Naive thymus-derived CD4-positive, alpha-beta T cell (primary cell): ENCODE results near the gene GOLGA3. TPM values are rescaled to one million over a fixed set of nuclear protein-coding genes. Genes with fewer than 3 reads are reported as not detected.
A peak's percentile ranks its signal among the peaks of the same experiment; 100 is the strongest.

ENCODE experiments used
- ATAC-seq: fragments of 150-1000 bp; cut with Tn5 transposase; 2 replicates; pipeline ENCODE4 v1.10.0; 2021; ENCODE audit warnings: mild to moderate bottlenecking, moderate library complexity
- CTCF ChIA-PET: fragments of 350-600 bp; sonication (Branson Sonifier 250); formaldehyde crosslinking; loops from one replicate; lab custom pipeline; 2021; ENCODE audit warnings: antibody characterized with exemption; lab: Charles Lee
- POLR2A ChIA-PET: fragments of 350-600 bp; sonication (Branson Sonifier 250); formaldehyde crosslinking; loops from one replicate; lab custom pipeline; 2021; ENCODE audit warnings: antibody characterized with exemption, inconsistent platforms; lab: Charles Lee
- DNase-seq, 9 donors: peaks; one replicate each; pipeline versions ENCODE4 v3.0.0 to v3.0.0-alpha.2; 2020 to 2022; ENCODE audit warnings: mixed read lengths in 1 of 9
- H3K27ac ChIP-seq: one replicate; pipeline ENCODE4 v1.7.0; 2013; ENCODE audit warnings: mild to moderate bottlenecking, low read depth, low read length, moderate library complexity
- H3K27me3 ChIP-seq, 2 donors: one replicate each; pipeline ENCODE4 v1.7.0; 2013; ENCODE audit warnings: low read length in 2 of 2, mild to moderate bottlenecking in 2 of 2, moderate library complexity in 2 of 2; ENCODE audit not compliant: control insufficient read depth in 2 of 2, insufficient read depth in 2 of 2
- H3K36me3 ChIP-seq, 3 experiments: 1 replicate in 2 of 3; 2 replicates in 1 of 3; pipeline ENCODE4 v1.7.0; 2013; ENCODE audit warnings: low read length in 3 of 3, mild to moderate bottlenecking in 3 of 3, moderate library complexity in 1 of 3; ENCODE audit not compliant: insufficient read depth in 3 of 3, control insufficient read depth in 2 of 3
- H3K4me1 ChIP-seq, 2 donors: one replicate each; pipeline ENCODE4 v1.7.0; 2013; ENCODE audit warnings: low read length in 2 of 2, mild to moderate bottlenecking in 2 of 2, moderate library complexity in 1 of 2; ENCODE audit not compliant: control insufficient read depth in 2 of 2, insufficient read depth in 2 of 2
- H3K4me3 ChIP-seq: 2 replicates; pipeline ENCODE4 v1.7.0; 2013; ENCODE audit warnings: mild to moderate bottlenecking, low read length
- H3K9me3 ChIP-seq, 3 experiments: 1 replicate in 2 of 3; 2 replicates in 1 of 3; pipeline ENCODE4 v1.7.0; 2013; ENCODE audit warnings: low read length in 3 of 3; ENCODE audit not compliant: control insufficient read depth in 2 of 3
- H3K27ac Mint-ChIP-seq, 9 donors: one replicate each; pipeline ENCODE4 v1.8.0; 2020 to 2022; ENCODE audit warnings: mixed read lengths in 9 of 9, mild to moderate bottlenecking in 8 of 9, moderate library complexity in 5 of 9, inconsistent platforms in 2 of 9
- H3K27me3 Mint-ChIP-seq, 5 donors: one replicate each; pipeline ENCODE4 v1.8.0; 2021 to 2022; ENCODE audit warnings: mixed read lengths in 5 of 5, mild to moderate bottlenecking in 1 of 5
- H3K36me3 Mint-ChIP-seq, 5 donors: one replicate each; pipeline ENCODE4 v1.8.0; 2020 to 2022; ENCODE audit warnings: mixed read lengths in 5 of 5, mild to moderate bottlenecking in 3 of 5, inconsistent platforms in 1 of 5
- H3K4me1 Mint-ChIP-seq, 7 donors: one replicate each; pipeline ENCODE4 v1.8.0; 2020 to 2022; ENCODE audit warnings: mixed read lengths in 7 of 7, mild to moderate bottlenecking in 3 of 7, inconsistent platforms in 1 of 7
- H3K4me3 Mint-ChIP-seq, 10 donors: one replicate each; pipeline ENCODE4 v1.8.0; 2020 to 2022; ENCODE audit warnings: mild to moderate bottlenecking in 10 of 10, mixed read lengths in 10 of 10, moderate library complexity in 6 of 10, inconsistent platforms in 2 of 10
- H3K9me3 Mint-ChIP-seq, 11 donors: one replicate each; pipeline ENCODE4 v1.8.0; 2020 to 2022; ENCODE audit warnings: mixed read lengths in 11 of 11, mild to moderate bottlenecking in 4 of 11, inconsistent platforms in 1 of 11, moderate library complexity in 1 of 11
- intact Hi-C, 2 donors: fragments of 100-400 bp; cut with micrococcal nuclease; formaldehyde crosslinking; loops; one replicate each; pipeline ENCODE4 v1.15.1; 2023
- polyA plus RNA-seq, 2 donors: library from polyadenylated mRNA; unstranded; fragments of 300-500 nt; fragmentation: Illumina TruSeq; gene quantifications; one replicate each; pipeline ENCODE4 v1.2.3, GENCODE V29; 2021
- total RNA-seq, 6 experiments: library from RNA in 5 of 6; stranded (reverse) in 5 of 6; gene quantifications; 1 replicate in 5 of 6; 2 replicates in 1 of 6; pipeline ENCODE4 v1.2.3 and lab custom pipeline; 2021 to 2026

The GOLGA3 gene
- total and polyA plus RNA-seq, 7 experiments from 2014 or later, result 11.7 to 65.7 (median 52.1) TPM

DNA sequence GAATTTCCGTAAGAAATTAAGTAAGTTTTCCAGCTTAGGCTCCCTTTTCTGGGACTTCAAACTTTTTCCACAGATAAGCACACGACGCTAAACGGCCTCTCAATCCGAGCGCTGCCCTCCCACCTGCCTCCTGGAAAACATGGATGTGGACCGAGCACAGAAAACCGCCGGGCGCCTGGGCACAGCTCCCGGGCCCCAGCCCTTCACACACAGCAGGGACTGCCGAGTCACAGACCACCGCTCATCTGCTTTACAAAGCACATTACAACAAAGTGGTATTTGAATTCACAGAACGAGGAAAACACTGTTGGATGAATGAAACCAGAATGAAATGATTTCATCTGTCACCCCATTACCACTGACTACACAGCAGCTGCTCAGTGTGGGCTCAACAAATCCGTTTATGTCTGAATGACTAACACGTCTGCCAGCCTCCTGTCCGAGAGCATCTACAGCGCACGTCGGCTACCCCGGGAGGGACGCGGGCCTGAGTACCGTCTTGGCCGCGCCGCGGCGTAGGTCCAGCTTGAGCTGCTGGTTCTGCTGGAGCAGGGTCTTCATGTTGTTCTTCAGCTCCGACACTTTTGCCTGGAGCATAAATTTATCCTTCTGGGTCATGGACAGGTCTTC, 53.9 kb downstream of the GOLGA3 start:
- Histone ChIP-seq H3K9me3 (no peaks in the 10 kb centered on the region), H3K36me3 (peaks cover 0 to 50% (median 9%) of the 10 kb centered on the region in 3 experiments), H3K4me1 (peaks cover 4 to 49% of the 10 kb centered on the region in 2 donors), H3K27ac (no peak overlapping the region), H3K4me3 (no peak overlapping the region), H3K27me3 (no peaks in the 10 kb centered on the region)
- Mint-ChIP-seq H3K9me3 (peaks cover 0 to 1% (median 0%) of the 10 kb centered on the region in 11 donors), H3K4me3 (peak overlapping the region in 7 of 10 donors; percentile 22 to 70 (median 59)), H3K27ac (peak overlapping the region in 6 of 9 donors; percentile 21 to 78 (median 74)), H3K4me1 (peaks cover 18 to 64% (median 49%) of the 10 kb centered on the region in 7 donors), H3K27me3 (no peaks in the 10 kb centered on the region), H3K36me3 (peaks cover 0 to 40% (median 26%) of the 10 kb centered on the region in 5 donors)
- ATAC-seq (no peak), DNase-seq (no peak)
- CTCF ChIA-PET, result interaction anchor here (0.6 to 1.4 kb wide), 2 partner anchors 8 to 130 kb away, joined by 3 to 4 read pairs; no protein-coding TSS in a partner anchor
- intact Hi-C loops, result no loop called here
- POLR2A ChIA-PET, result interaction anchor here (0.6 to 2.0 kb wide), 4 partner anchors 11 to 356 kb away, joined by 3 to 9 read pairs (median 4); partner anchors contain the start of genes ANKLE2, PGAM5 and ZNF10

DNA sequence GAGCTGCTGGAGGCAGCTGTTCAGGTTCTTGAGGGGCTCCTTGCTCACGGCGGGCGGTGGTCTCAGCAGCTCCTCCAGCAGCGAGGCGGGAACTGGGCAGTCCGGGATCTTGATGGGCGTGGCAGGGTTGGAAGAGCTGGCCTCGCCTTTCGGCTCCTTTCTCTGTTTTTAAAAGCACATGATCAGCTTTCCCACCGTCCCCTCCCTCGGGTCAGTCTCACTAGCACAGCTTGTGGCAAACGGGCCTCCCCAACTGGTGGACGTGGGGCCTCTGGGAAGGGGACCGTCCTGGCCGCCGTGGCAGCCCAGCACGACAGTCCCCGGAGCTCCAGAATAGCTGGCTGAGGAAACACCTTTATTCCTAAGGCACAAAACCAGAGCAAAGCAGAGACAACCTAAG, 54.5 kb downstream of the GOLGA3 start:
- ATAC-seq (no peak), DNase-seq (no peak)
- Histone ChIP-seq H3K36me3 (peaks cover 0 to 45% (median 9%) of the 10 kb centered on the region in 3 experiments), H3K27ac (peak overlapping the region; percentile 59), H3K4me3 (no peak overlapping the region), H3K9me3 (no peaks in the 10 kb centered on the region), H3K4me1 (peaks cover 4 to 55% of the 10 kb centered on the region in 2 donors), H3K27me3 (no peaks in the 10 kb centered on the region)
- Mint-ChIP-seq H3K9me3 (peaks cover 0 to 1% (median 0%) of the 10 kb centered on the region in 11 donors), H3K27ac (peak overlapping the region in 8 of 9 donors; percentile 63 to 93 (median 74)), H3K4me3 (peak overlapping the region in 8 of 10 donors; percentile 44 to 78 (median 62)), H3K36me3 (peaks cover 0 to 35% (median 23%) of the 10 kb centered on the region in 5 donors), H3K4me1 (peaks cover 19 to 70% (median 55%) of the 10 kb centered on the region in 7 donors), H3K27me3 (no peaks in the 10 kb centered on the region)
- ChIA-PET POLR2A (interaction anchor here (1.3 to 2.0 kb wide), 2 partner anchors 10 to 12 kb away, joined by 4 to 9 read pairs; partner anchors contain the start of gene ANKLE2), CTCF (interaction anchor here (1.4 kb wide), 1 partner anchor 130 kb away, joined by 4 read pairs; no protein-coding TSS in a partner anchor)
- intact Hi-C loops, result no loop called here

DNA sequence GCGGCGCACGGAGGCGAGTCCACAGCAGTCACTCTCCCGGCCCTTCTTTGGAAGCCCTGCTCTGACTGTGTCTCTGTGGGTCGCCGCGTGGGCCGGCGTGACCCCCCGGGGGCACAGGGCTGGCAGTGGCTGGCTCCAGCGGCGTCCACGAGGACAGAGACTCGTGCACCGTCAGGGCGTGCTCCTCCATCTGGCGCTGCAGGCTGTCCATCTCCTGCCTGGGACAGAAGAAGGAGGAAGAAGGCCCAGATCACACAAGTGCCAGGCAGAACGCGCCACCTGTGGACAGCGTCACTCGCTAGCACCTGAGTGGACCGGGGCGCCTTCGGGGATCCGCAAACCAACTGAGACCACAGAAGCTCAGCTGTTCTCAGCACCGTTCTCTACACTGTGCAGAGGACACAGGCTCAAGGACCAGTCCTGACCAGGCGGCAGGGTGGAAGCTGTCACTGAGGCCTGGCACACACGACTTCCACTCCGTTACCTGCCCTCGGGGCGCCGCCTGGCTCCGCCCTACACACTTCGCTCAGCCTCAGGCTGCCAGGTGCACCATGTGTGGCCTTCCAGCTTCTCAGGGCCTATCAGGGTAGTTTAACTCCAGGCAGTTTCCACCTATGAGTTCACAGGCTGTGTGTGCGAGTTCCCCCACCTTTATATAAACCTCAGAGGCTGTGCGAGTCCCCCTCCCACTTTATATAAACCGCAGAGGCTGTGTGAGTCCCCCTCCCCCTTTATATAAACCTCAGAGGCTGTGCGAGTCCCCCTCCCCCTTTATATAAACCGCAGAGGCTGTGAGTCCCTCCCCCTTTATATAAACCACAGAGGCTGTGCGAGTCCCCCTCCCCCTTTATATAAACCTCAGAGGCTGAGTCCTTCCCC, 55.4 kb downstream of the GOLGA3 start:
- peaks cover 0 to 35% (median 25%) of the 10 kb centered on the region in 5 donors for H3K36me3 Mint-ChIP-seq
- no peaks in the 10 kb centered on the region for H3K27me3 ChIP-seq
- intact Hi-C loops, result no loop called here
- H3K4me1 ChIP-seq, result peaks cover 4 to 62% of the 10 kb centered on the region in 2 donors
- H3K4me3 ChIP-seq, result no peak overlapping the region
- CTCF ChIA-PET, result no interaction called here
- peak overlapping the region in 8 of 9 donors; percentile 63 to 93 (median 80) for H3K27ac Mint-ChIP-seq
- peak overlapping the region; percentile 59 for H3K27ac ChIP-seq
- H3K9me3 Mint-ChIP-seq, result peaks cover 0 to 3% (median 0%) of the 10 kb centered on the region in 11 donors
- H3K9me3 ChIP-seq, result no peaks in the 10 kb centered on the region
- POLR2A ChIA-PET, result interaction anchor here (1.3 to 2.0 kb wide), 3 partner anchors 9 to 55 kb away, joined by 4 to 9 read pairs (median 4); partner anchors contain the start of genes ANKLE2 and GOLGA3
- peak overlapping the region in 8 of 10 donors; percentile 44 to 78 (median 62) for H3K4me3 Mint-ChIP-seq
- H3K4me1 Mint-ChIP-seq, result peaks cover 24 to 79% (median 64%) of the 10 kb centered on the region in 7 donors
- ATAC-seq (peak; percentile 60), DNase-seq (peak in 7 of 9 donors; percentile 26 to 68 (median 43))
- H3K36me3 ChIP-seq, result peaks cover 0 to 45% (median 9%) of the 10 kb centered on the region in 3 experiments
- H3K27me3 Mint-ChIP-seq, result no peaks in the 10 kb centered on the region

DNA sequence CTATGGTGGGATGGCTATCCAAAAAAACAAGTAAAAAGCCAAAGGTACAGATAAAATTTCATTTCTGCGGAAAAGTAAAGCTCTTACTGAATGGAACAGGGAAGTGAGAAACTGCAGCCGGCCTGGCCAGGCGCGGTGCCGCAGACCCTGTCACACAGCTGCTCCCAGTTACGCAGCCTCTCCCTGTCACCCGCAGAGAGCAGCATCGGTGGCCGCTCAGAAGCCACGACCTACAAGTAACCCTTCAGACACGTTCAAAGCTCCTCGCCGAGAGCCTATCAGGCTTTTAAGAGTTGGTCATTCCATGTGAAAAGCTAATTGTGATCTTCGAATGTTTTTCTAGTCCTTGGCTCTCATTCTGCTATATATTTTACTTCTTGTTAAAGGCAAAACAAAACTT, 56.1 kb downstream of the GOLGA3 start:
- peaks cover 0 to 40% (median 9%) of the 10 kb centered on the region in 3 experiments for H3K36me3 ChIP-seq
- H3K4me3 ChIP-seq, result no peak overlapping the region
- no peak for ATAC-seq
- peak overlapping the region; percentile 29 for H3K27ac ChIP-seq
- peaks cover 4 to 68% of the 10 kb centered on the region in 2 donors for H3K4me1 ChIP-seq
- peak overlapping the region in 8 of 9 donors; percentile 54 to 93 (median 76) for H3K27ac Mint-ChIP-seq
- peaks cover 0 to 35% (median 26%) of the 10 kb centered on the region in 5 donors for H3K36me3 Mint-ChIP-seq
- H3K27me3 Mint-ChIP-seq, result no peaks in the 10 kb centered on the region
- H3K27me3 ChIP-seq, result no peaks in the 10 kb centered on the region
- POLR2A ChIA-PET, result interaction anchor here (1.4 kb wide), 1 partner anchor 56 kb away, joined by 4 read pairs; the partner anchor contains the start of gene GOLGA3
- DNase-seq, result no peak
- H3K9me3 Mint-ChIP-seq, result peaks cover 0 to 4% (median 0%) of the 10 kb centered on the region in 11 donors
- intact Hi-C loops, result no loop called here
- no peaks in the 10 kb centered on the region for H3K9me3 ChIP-seq
- H3K4me3 Mint-ChIP-seq, result peak overlapping the region in 4 of 10 donors; percentile 19 to 70 (median 56)
- CTCF ChIA-PET, result no interaction called here
- H3K4me1 Mint-ChIP-seq, result peaks cover 29 to 86% (median 71%) of the 10 kb centered on the region in 7 donors

DNA sequence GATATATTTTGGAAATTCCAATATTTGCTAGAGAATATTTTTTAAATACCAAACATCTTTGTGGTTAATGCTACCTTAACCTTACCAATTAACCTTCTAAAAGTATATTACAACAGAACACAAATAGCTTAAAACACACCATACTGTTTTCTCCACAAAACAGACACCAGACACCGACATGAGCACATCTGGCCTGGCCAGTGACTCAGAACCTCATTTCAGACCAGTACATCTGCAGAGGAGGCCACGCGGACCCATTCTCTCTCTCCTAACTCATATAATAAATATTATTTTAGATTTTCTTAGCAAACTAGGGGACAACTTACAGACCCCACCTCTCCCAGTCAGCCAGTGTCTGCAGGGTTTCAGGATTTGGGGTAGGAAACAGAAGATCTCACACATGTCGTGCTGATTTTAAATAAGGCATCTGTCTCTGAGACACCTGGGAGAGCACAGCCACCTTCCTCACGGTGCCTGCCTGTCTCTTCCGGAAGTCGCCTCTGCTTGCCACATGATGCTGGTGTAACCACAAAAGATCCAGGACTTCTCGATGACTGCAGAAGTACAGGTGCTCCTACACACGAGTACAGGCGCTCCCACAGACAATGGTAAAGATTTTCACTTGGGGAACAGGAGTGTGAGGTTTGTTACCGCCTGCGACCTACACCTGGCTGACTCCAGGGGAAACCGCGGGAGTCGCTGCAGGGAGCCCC, 57.4 kb downstream of the GOLGA3 start:
- DNase-seq (peak in 8 of 9 donors; percentile 38 to 82 (median 76)), ATAC-seq (peak; percentile 80)
- Mint-ChIP-seq H3K27ac (peak overlapping the region; percentile 62 to 93 (median 84)), H3K27me3 (no peaks in the 10 kb centered on the region), H3K9me3 (peaks cover 0 to 4% (median 0%) of the 10 kb centered on the region in 11 donors), H3K4me3 (peak overlapping the region; percentile 66 to 82 (median 73)), H3K36me3 (peaks cover 0 to 30% (median 23%) of the 10 kb centered on the region in 5 donors), H3K4me1 (peaks cover 29 to 89% (median 73%) of the 10 kb centered on the region in 7 donors)
- intact Hi-C loops, result loop anchor here in 1 of 2 donors (1.0 to 2.0 kb wide), 2 partner anchors 9 to 60 kb away; partner anchors contain the start of gene PGAM5
- Histone ChIP-seq H3K27me3 (no peaks in the 10 kb centered on the region), H3K4me1 (peaks cover 4 to 68% of the 10 kb centered on the region in 2 donors), H3K4me3 (no peak overlapping the region), H3K36me3 (peaks cover 0 to 27% (median 5%) of the 10 kb centered on the region in 3 experiments), H3K27ac (peak overlapping the region; percentile 69), H3K9me3 (no peaks in the 10 kb centered on the region)
- CTCF ChIA-PET, result no interaction called here
- POLR2A ChIA-PET, result interaction anchor here (0.6 to 1.3 kb wide), 3 partner anchors 10 to 137 kb away, joined by 3 to 4 read pairs (median 4); no protein-coding TSS in a partner anchor
